ENCODE results near the gene TMEM89. TPM values are rescaled to one million over a fixed set of nuclear protein-coding genes. Genes with fewer than 3 reads are reported as not detected.

The TMEM89 gene
- total RNA-seq, 4 donors from 2014 or later: not detected

- DNase-seq (ENCODE audit: low spot score in 2 of 2): no peak
- Histone ChIP-seq H3K9me3 (no peaks in the 10 kb centered on the region), H3K4me1 (peaks cover 0 to 20% (median 11%) of the 10 kb centered on the region in 4 donors), H3K36me3 (peaks cover 0 to 20% (median 0%) of the 10 kb centered on the region in 3 donors), H3K27ac (no peak overlapping the region), H3K4me3 (no peak overlapping the region), H3K27me3 (peaks cover 0 to 13% of the 10 kb centered on the region in 2 donors)
- WGBS, 2 donors: 89 to 90% methylated on average over 21 of the region's 21 CpGs
- TF ChIP-seq POLR2A (IDR thresholded peaks at IDR 0.05): no peak
- no peak for TF ChIP-seq CTCF (IDR thresholded peaks at IDR 0.05)
- TF ChIP-seq EP300 (IDR thresholded peaks at IDR 0.05): no peak
These were observed 29.0 kb downstream of the TMEM89 start for GRCh38 chr3:48592519-48593087.

DNA sequence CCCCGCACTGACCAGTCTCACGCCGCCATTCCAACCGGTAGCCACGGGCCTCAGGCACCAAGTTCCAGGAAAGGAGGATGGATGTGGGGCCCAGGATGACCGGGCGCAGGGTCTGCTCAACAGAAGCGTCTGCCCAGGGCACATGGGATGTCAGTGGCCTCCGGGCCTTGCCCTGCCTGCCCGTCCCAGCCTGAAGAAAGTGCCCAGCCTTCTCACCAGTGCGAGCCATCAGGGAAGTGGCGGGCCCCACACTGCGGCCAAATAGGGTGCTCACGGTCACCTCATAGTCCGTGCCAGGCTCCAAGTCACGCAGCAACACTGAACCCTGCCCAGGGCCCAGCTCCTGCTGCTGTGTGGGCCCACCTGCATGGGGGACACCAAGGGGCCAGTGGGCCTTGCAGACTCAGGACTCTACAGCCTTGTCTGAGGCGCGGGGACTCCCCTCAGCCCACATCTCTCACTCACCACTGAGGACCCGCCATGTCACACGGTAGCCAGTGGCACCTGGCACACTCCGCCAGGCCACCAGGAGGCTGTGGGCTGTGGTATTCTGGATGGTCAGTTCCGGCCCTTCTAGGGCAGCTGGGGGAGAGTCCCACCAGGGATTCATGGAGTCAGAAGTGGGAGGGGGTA lies 29.6 kb downstream of the TMEM89 start:
- no peak for TF ChIP-seq POLR2A (IDR thresholded peaks at IDR 0.05)
- no peak for TF ChIP-seq EP300 (IDR thresholded peaks at IDR 0.05)
- TF ChIP-seq CTCF (IDR thresholded peaks at IDR 0.05): no peak
- peaks cover 0 to 20% (median 11%) of the 10 kb centered on the region in 4 donors for H3K4me1 ChIP-seq
- H3K36me3 ChIP-seq: peaks cover 0 to 16% (median 0%) of the 10 kb centered on the region in 3 donors
- H3K27me3 ChIP-seq: peaks cover 0 to 13% of the 10 kb centered on the region in 2 donors
- no peaks in the 10 kb centered on the region for H3K9me3 ChIP-seq
- no peak for DNase-seq (ENCODE audit: low spot score in 2 of 2)
- no peak overlapping the region for H3K27ac ChIP-seq
- WGBS, 2 donors: 89 to 92% methylated on average over 18 to 20 of the region's 22 CpGs
- no peak overlapping the region for H3K4me3 ChIP-seq

- no peak overlapping the region for H3K4me3 ChIP-seq
- no peak for TF ChIP-seq POLR2A (IDR thresholded peaks at IDR 0.05)
- TF ChIP-seq CTCF (IDR thresholded peaks at IDR 0.05): no peak
- peaks cover 0 to 13% of the 10 kb centered on the region in 2 donors for H3K27me3 ChIP-seq
- WGBS, 2 donors: 96 to 100% methylated on average over 1 to 11 of the region's 14 CpGs
- DNase-seq (ENCODE audit: low spot score in 2 of 2): no peak
- H3K9me3 ChIP-seq: no peaks in the 10 kb centered on the region
- H3K4me1 ChIP-seq: peaks cover 0 to 20% (median 11%) of the 10 kb centered on the region in 4 donors
- H3K36me3 ChIP-seq: peaks cover 0 to 22% (median 0%) of the 10 kb centered on the region in 3 donors
- H3K27ac ChIP-seq: no peak overlapping the region
These were observed 30.1 kb downstream of the TMEM89 start for GRCh38 chr3:48591436-48591835.

DNA sequence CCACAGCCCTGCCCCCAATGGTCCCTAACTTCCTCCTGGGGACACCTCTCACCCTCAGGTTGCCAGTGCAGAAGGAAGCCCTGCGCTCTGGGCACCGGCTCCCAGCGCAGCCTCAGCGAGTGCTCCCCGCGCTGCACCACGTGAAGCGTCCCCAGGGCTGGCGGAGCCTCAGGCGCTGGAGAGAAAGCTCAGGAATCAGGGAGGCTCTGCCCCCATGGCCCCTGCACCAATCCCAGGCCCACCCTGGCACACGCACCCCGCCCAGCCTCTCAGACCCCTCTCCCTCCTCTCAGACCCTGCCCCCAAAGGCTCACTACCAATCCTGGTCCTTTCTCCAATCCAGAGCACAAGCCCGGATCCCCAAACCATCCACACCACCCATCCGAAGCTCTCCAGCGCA lies 33.3 kb downstream of the TMEM89 start:
- Histone ChIP-seq H3K4me1 (no peaks in the 10 kb centered on the region), H3K4me3 (no peak overlapping the region), H3K27me3 (peaks cover 0 to under 1% of the 10 kb centered on the region in 2 donors), H3K36me3 (peaks cover 0 to 27% (median 0%) of the 10 kb centered on the region in 3 donors), H3K27ac (no peak overlapping the region), H3K9me3 (no peaks in the 10 kb centered on the region)
- no peak for DNase-seq (ENCODE audit: low spot score in 2 of 2)
- 63 to 66% methylated on average over 12 to 15 of the region's 15 CpGs for WGBS, 2 donors
- TF ChIP-seq EP300 (IDR thresholded peaks at IDR 0.05) (no peak), CTCF (IDR thresholded peaks at IDR 0.05) (no peak), POLR2A (IDR thresholded peaks at IDR 0.05) (no peak)

GRCh38 chr3:48587686-48588085 lies 33.9 kb downstream of the TMEM89 start:
- Histone ChIP-seq H3K27me3 (no peaks in the 10 kb centered on the region), H3K9me3 (no peaks in the 10 kb centered on the region), H3K4me1 (no peaks in the 10 kb centered on the region), H3K27ac (no peak overlapping the region), H3K4me3 (no peak overlapping the region), H3K36me3 (peaks cover 0 to 27% (median 0%) of the 10 kb centered on the region in 3 donors)
- TF ChIP-seq CTCF (IDR thresholded peaks at IDR 0.05): no peak
- TF ChIP-seq EP300 (IDR thresholded peaks at IDR 0.05): no peak
- DNase-seq (ENCODE audit: low spot score in 2 of 2): no peak
- 77 to 80% methylated on average over 9 to 11 of the region's 11 CpGs for WGBS, 2 donors
